SK-N-SH (cell line): ENCODE data around the gene ID4. TPM values are rescaled to one million over a fixed set of nuclear protein-coding genes. Genes with fewer than 3 reads are reported as not detected.

Source experiments
- CTCF ChIA-PET: fragments of 300-600, 350-600 bp; formaldehyde crosslinking; extraction: SDS; loops from one replicate; lab custom pipeline; 2021; lab: Yijun Ruan, JAX
- POLR2A ChIA-PET: fragments of 350-600 bp; sonication (Branson Sonifier 250); formaldehyde crosslinking; extraction: SDS; loops from one replicate; lab custom pipeline; 2020; ENCODE audit warnings: antibody characterized with exemption, inconsistent platforms; lab: Yijun Ruan, JAX
- DNase-seq: peaks from one replicate; pipeline ENCODE4 v3.0.0; 2012
- H2AFZ ChIP-seq: fragments of 200-600 bp; sonication (generic); 2 replicates; pipeline ENCODE4 v1.8.1; 2016; ENCODE audit warnings: antibody characterized with exemption, mild to moderate bottlenecking, low read depth
- H3F3A ChIP-seq: fragments of 200-600 bp; sonication (generic); replicated peaks from 2 replicates; pipeline ENCODE3; 2016; ENCODE audit warnings: antibody characterized with exemption, mild to moderate bottlenecking; ENCODE audit not compliant: insufficient read depth
- H3K27ac ChIP-seq, 2 experiments: fragments of 200-500 bp in 1 of 2; fragments of 200-600 bp in 1 of 2; sonication (Bioruptor generic) in 1 of 2; sonication (generic), shearing (Covaris generic) in 1 of 2; 2 replicates each; pipeline versions ENCODE4 v1.5.1 to v1.6.1; 2014 to 2016; ENCODE audit warnings: low read depth in 2 of 2, inconsistent platforms in 1 of 2, low read length in 1 of 2, mild to moderate bottlenecking in 1 of 2, mixed read lengths in 1 of 2
- H3K27me3 ChIP-seq: fragments of 200-600 bp; sonication (generic), shearing (Covaris generic); 2 replicates; pipeline ENCODE4 v1.6.1; 2016; ENCODE audit warnings: mixed run types; ENCODE audit not compliant: insufficient read depth
- H3K36me3 ChIP-seq, 2 experiments: fragments of 200-500 bp in 1 of 2; fragments of 200-600 bp in 1 of 2; sonication (Bioruptor generic) in 1 of 2; sonication (generic) in 1 of 2; replicated peaks in 1 of 2; 2 replicates each; pipeline versions ENCODE3 to v1.5.1; 2014 to 2016; ENCODE audit warnings: low read length in 1 of 2, mild to moderate bottlenecking in 1 of 2; ENCODE audit not compliant: insufficient read depth in 2 of 2, control insufficient read depth in 1 of 2
- H3K4me1 ChIP-seq, 2 experiments: fragments of 200-500 bp in 1 of 2; fragments of 200-600 bp in 1 of 2; sonication (Bioruptor generic) in 1 of 2; sonication (generic), shearing (Covaris generic) in 1 of 2; 2 replicates each; pipeline versions ENCODE4 v1.5.1 to v1.6.1; 2014 to 2016; ENCODE audit warnings: low read depth in 1 of 2, low read length in 1 of 2, mixed run types in 1 of 2; ENCODE audit not compliant: insufficient read depth in 2 of 2, control insufficient read depth in 1 of 2
- H3K4me2 ChIP-seq: fragments of 200-600 bp; sonication (generic), shearing (Covaris generic); 2 replicates; pipeline ENCODE4 v1.6.1; 2017; ENCODE audit warnings: mixed run types
- H3K4me3 ChIP-seq, 2 experiments: fragments of 200-500 bp in 1 of 2; fragments of 200-600 bp in 1 of 2; sonication (Bioruptor generic) in 1 of 2; sonication (generic), shearing (Covaris generic) in 1 of 2; 2 replicates each; pipeline versions ENCODE4 v1.5.1 to v1.8.1; 2014 to 2016; ENCODE audit warnings: low read depth in 2 of 2, inconsistent platforms in 1 of 2, low read length in 1 of 2, mild to moderate bottlenecking in 1 of 2, mixed read lengths in 1 of 2, moderate library complexity in 1 of 2
- H3K79me2 ChIP-seq: fragments of 200-600 bp; sonication (generic); 2 replicates; pipeline ENCODE4 v1.8.1; 2017; ENCODE audit warnings: mild to moderate bottlenecking; ENCODE audit not compliant: insufficient read depth
- H3K9ac ChIP-seq: fragments of 200-600 bp; sonication (generic); 2 replicates; pipeline ENCODE4 v1.6.1; 2017; ENCODE audit warnings: mixed run types
- H3K9me2 ChIP-seq: fragments of 200-600 bp; sonication (generic); 2 replicates; pipeline ENCODE4 v1.6.1; 2017; ENCODE audit warnings: mixed run types
- H3K9me3 ChIP-seq: fragments of 200-600 bp; sonication (generic); 2 replicates; pipeline ENCODE4 v1.6.1; 2017; ENCODE audit warnings: mixed run types, mild to moderate bottlenecking, moderate library complexity
- H4K20me1 ChIP-seq: fragments of 200-600 bp; sonication (generic); 2 replicates; pipeline ENCODE4 v1.6.1; 2017; ENCODE audit warnings: mild to moderate bottlenecking, mixed run types; ENCODE audit not compliant: insufficient read depth
- EZH2phosphoT487 ChIP-seq: fragments of 200-600 bp; sonication (generic); IDR thresholded peaks from 2 replicates; pipeline ENCODE4 v1.6.1; 2017; ENCODE audit warnings: low read depth, mixed run types, mild to moderate bottlenecking, antibody characterized with exemption, moderate library complexity, borderline replicate concordance
- FOSL2 ChIP-seq: IDR thresholded peaks from 2 replicates; pipeline ENCODE4 v1.4.0; 2012; ENCODE audit warnings: low read depth, mild to moderate bottlenecking, moderate library complexity, borderline replicate concordance
- GABPA ChIP-seq: IDR thresholded peaks from 2 replicates; pipeline ENCODE4 v1.4.0; 2012; ENCODE audit warnings: low read depth, mild to moderate bottlenecking
- GATA2 ChIP-seq: sonication (generic); formaldehyde crosslinking; IDR thresholded peaks from 2 replicates; pipeline ENCODE4 v1.5.0; 2020; ENCODE audit warnings: mild to moderate bottlenecking, missing genetic modification reagents
- IRF3 ChIP-seq: fragments of 150-350 bp; IDR thresholded peaks from 2 replicates; pipeline ENCODE4 v1.6.1; 2016; ENCODE audit warnings: mild to moderate bottlenecking, low read depth, low read length
- MEF2A ChIP-seq: IDR thresholded peaks from 2 replicates; pipeline ENCODE4 v1.4.0; 2012; ENCODE audit warnings: low read depth, borderline replicate concordance
- NRF1 ChIP-seq: IDR thresholded peaks from 2 replicates; pipeline ENCODE4 v1.6.1; 2012; ENCODE audit warnings: low read depth, mild to moderate bottlenecking, low read length
- RAD21 ChIP-seq: IDR thresholded peaks from 2 replicates; pipeline ENCODE4 v1.6.1; 2012; ENCODE audit warnings: mild to moderate bottlenecking, low read length
- RCOR1 ChIP-seq: fragments of 150-350 bp; IDR thresholded peaks from 2 replicates; pipeline ENCODE4 v1.6.1; 2017; ENCODE audit warnings: antibody characterized with exemption, low read length
- RXRA ChIP-seq: IDR thresholded peaks from 2 replicates; pipeline ENCODE4 v1.4.0; 2012; ENCODE audit warnings: low read depth, mild to moderate bottlenecking, borderline replicate concordance
- TAF1 ChIP-seq: IDR thresholded peaks from 2 replicates; pipeline ENCODE4 v1.6.1; 2012; ENCODE audit warnings: low read depth, mild to moderate bottlenecking, low read length, moderate library complexity, borderline replicate concordance
- TEAD4 ChIP-seq: IDR thresholded peaks from 2 replicates; pipeline ENCODE4 v1.4.0; 2012; ENCODE audit warnings: mild to moderate bottlenecking, borderline replicate concordance; ENCODE audit not compliant: insufficient read depth
- USF2 ChIP-seq: fragments of 150-350 bp; IDR thresholded peaks from 2 replicates; pipeline ENCODE4 v1.6.1; 2017; ENCODE audit warnings: antibody characterized with exemption, low read length, low read depth, borderline replicate concordance
- ZBTB33 ChIP-seq: IDR thresholded peaks from 2 replicates; pipeline ENCODE4 v1.4.0; 2012; ENCODE audit warnings: low read depth, borderline replicate concordance
- WGBS: methylation state at CpG from one replicate; pipeline ENCODE4 v1.1.6; 2017; ENCODE audit warnings: low lambda C conversion rate; 5-methylcytosine and 5-hydroxymethylcytosine counted together
- polyA plus RNA-seq, 3 experiments: library from polyadenylated mRNA; depleted of rRNA; stranded (reverse); fragments of >200 nt; gene quantifications; 2 replicates each; pipeline ENCODE4 v1.2.3, GENCODE V29; 2012

Gene ID4
- polyA plus RNA-seq, 1 of the 3 experiments (the other 2 are of a cell fraction) = 4.9 TPM

GRCh38 chr6:19879663-19880062, 42.5 kb downstream of the ID4 start:
- ChIA-PET POLR2A (no interaction called here), CTCF (no interaction called here)
- no peaks in the 10 kb centered on the region for H3K9me3 ChIP-seq
- H4K20me1 ChIP-seq = no peaks in the 10 kb centered on the region
- no peaks in the 10 kb centered on the region for H3K4me1 ChIP-seq
- no peaks in the 10 kb centered on the region for H3K27me3 ChIP-seq
- WGBS = 0% methylated on average over 1 of the region's 1 CpG
- no peaks in the 10 kb centered on the region for H3K9me2 ChIP-seq
- no peak overlapping the region for H3K4me2 ChIP-seq
- no peak overlapping the region for H3K27ac ChIP-seq
- no peak for DNase-seq
- no peaks in the 10 kb centered on the region for H3K79me2 ChIP-seq
- no peak for TF ChIP-seq NRF1
- no peak for TF ChIP-seq GABPA
- no peak for TF ChIP-seq USF2
- TF ChIP-seq FOSL2 = no peak
- no peak for TF ChIP-seq MEF2A
- TF ChIP-seq RAD21 = no peak
- no peak for TF ChIP-seq TEAD4
- TF ChIP-seq EZH2phosphoT487 = no peak
- no peak overlapping the region for H3K9ac ChIP-seq
- H3K36me3 ChIP-seq = no peaks in the 10 kb centered on the region
- H2AFZ ChIP-seq = no peak overlapping the region
- H3F3A ChIP-seq = no peaks in the 10 kb centered on the region
- no peak overlapping the region for H3K4me3 ChIP-seq

- no peak for DNase-seq
- H3K79me2 ChIP-seq = no peaks in the 10 kb centered on the region
- ChIA-PET POLR2A (no interaction called here), CTCF (no interaction called here)
- H3K4me2 ChIP-seq = no peak overlapping the region
- 13% methylated on average over 2 of the region's 2 CpGs for WGBS
- H3K27me3 ChIP-seq = no peaks in the 10 kb centered on the region
- H4K20me1 ChIP-seq = no peaks in the 10 kb centered on the region
- no peaks in the 10 kb centered on the region for H3F3A ChIP-seq
- no peak overlapping the region for H3K27ac ChIP-seq
- no peak for TF ChIP-seq TAF1
- no peak for TF ChIP-seq RXRA
- no peak for TF ChIP-seq GATA2 (CRISPR knock-in tag)
- TF ChIP-seq TEAD4 = no peak
- no peak for TF ChIP-seq RCOR1
- TF ChIP-seq FOSL2 = no peak
- no peak for TF ChIP-seq ZBTB33
- TF ChIP-seq IRF3 = no peak
- TF ChIP-seq GABPA = no peak
- H3K36me3 ChIP-seq = no peaks in the 10 kb centered on the region
- no peaks in the 10 kb centered on the region for H3K9me2 ChIP-seq
- H2AFZ ChIP-seq = no peak overlapping the region
- H3K9me3 ChIP-seq = no peaks in the 10 kb centered on the region
- no peak overlapping the region for H3K9ac ChIP-seq
- H3K4me3 ChIP-seq = no peak overlapping the region
- no peaks in the 10 kb centered on the region for H3K4me1 ChIP-seq
Observed at GRCh38 chr6:19880066-19880465, 42.9 kb downstream of the ID4 start.
